Measurements from ENCODE around the gene PIAS2.
A peak's percentile ranks its signal among the peaks of the same experiment; 100 is the strongest.

The PIAS2 gene

DNA sequence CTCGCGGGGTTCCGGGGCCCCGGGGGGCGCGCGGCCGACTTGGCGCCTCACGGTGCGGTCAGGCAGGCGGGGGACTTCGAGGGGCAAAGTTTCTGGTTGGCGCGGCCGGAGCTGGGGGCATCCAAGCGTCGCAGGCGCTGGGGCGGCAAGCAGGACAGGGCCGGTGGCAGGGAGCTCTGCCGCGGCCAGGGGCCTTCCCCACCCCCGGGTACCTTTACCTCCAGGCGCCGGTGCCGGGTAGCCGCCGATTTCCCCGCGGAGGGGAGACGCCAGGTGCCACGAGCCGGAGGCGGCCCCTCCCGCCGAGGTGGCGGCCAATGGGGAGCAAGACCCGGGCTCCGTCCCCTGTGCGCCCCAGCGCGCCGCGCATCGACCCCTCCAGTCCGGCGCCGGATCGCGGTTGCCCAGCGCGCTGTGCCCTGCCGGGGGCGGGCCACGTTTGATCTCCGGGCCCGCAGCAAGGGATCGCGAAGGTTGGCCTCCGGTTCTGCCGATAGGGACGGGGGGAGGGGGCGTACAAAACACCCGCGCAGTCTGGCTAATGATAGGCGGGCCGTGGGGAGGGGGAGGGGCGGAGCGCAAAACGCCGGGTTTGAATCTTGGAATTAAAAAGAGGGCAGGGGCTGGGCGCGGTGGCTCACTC, 160.6 kb downstream of the PIAS2 start, which contains the start of gene ST8SIA5:
ST8SIA5 (minus strand) TSS at position 495 of the 643 bp plus-strand sequence. CDS start 545 bp downstream, outside the sequence.
- peak in 3 of 14 donors; percentile 40 to 57 (median 46) for DNase-seq

DNA sequence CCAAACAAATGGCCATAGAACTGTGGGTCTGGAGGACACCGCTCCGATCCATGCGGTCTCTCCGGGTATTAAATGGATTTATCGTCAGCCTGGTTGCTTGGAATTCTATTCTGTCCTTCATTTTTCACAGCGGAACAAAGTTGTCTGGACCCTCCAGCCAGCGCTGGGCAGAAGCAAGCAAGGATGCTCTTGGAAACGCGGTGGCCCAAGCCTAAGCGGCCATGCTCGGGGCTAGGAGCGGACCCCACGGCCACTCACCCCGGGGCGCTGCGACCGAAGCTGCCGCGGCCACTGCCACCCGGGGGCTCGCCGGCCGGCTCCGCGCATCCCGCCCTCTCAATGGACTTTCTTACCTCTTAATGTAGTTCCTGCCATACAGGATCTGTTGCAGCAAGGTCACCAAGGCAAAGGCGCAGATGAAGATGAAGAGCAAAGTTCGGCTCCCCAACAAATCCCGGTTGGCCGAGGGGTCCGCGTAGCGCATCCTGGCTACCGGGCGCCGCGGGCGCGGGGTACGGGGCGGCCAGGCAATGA, 161.2 kb downstream of the PIAS2 start:
- peak in 3 of 14 donors; percentile 13 to 59 (median 17) for DNase-seq

DNA sequence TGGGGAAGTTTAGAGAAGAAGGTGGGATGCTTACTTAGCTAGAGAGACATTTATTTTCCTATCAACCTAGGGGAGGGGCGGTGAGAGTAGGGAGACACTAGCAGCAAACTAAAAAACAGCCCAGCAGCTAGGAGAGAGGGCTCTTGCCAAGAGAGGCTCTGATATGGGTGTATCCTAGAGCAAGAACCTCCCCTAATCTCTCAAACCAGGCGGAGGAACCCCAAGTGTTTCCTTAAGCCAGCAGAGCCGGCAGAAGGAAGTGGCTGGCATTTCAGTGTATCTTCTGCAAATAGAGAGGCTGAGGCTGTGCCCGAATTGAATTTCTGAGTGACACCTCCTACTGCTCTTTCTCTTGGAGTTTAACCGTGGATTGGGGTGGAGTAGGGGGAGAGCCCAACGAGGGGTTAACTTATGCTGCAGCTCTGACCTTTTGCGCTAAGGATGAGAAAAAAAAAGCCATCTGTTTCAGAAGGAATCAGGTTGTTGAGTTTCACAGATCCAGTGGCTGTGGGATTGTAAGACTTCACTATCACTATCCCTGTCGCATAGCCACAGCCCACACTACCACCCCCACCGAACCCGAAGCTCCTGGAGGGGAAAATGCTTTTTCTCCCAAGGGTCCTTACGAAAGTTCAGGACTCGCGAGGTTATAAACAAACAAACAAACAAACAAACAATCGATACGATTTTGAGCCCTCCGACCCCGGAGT, 161.8 kb downstream of the PIAS2 start:
- DNase-seq, result peak in 3 of 14 donors; percentile 24 to 86 (median 60)

DNA sequence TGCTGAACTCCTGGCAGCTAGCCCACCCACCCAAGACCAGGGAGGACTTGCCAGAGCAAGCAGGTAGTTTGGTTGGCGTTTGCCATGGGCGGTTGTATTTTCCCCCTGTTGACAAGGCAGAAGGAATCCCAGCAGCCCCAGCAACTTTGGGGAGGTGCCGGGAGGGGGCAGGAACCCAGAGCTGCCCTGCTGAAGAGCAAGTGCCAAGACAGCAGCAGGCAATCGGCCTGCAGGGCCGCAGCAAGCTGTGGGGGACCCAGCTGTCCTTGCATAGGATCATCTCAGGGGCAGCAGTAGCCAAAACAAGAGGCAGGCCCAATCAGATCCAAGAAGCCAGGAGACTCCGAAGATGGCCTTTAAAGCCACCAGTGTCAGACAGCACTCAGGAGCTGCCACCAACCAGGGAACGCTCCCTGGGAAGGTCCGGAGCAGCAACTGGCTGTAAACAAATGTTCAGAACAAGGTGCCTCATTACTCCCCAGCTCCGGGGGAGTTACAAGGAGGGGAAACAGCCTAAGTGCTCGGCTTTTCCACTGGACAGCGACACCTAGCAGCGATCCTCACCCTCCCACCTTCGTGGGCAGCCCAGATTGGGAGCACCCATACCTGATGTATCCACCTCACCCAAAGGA, 162.5 kb downstream of the PIAS2 start:
- DNase-seq, result peak in 3 of 14 donors; percentile 28 to 97 (median 78)

DNA sequence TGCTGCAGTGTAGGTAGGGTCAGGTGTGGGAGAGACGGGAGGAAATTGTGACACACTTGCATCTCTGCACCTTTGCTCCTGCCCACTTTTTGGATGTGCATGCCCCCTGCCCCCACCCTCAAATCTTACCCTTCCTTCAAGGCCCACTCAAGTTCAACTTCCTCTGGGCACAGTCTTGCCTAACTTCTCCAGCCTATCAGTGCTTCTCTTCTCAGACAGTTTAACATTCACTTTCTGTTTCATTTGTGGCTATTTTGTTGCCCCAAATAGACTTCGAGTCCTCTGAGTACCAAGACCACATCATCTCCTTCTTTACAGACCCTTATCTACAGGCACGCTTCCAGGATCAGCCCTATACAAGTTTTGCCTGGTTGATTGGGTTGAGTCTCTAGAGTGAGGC, 163.1 kb downstream of the PIAS2 start:
- no peak for DNase-seq

Data from C1 segment of cervical spinal cord (tissue), 14 donors.